HepG2 (cell line): Measurements from ENCODE around the gene ALG11.

Source experiments
- TCF12 ChIP-seq, 2 experiments: fragments of 450-650 bp in 1 of 2; sonication (generic) in 1 of 2; formaldehyde crosslinking in 1 of 2; IDR thresholded peaks; 2 replicates each; pipeline versions ENCODE4 v1.6.1 to v1.8.0; 2017 to 2022; ENCODE audit warnings: antibody characterized with exemption in 1 of 2, mild to moderate bottlenecking in 1 of 2, missing genetic modification reagents in 1 of 2, moderate library complexity in 1 of 2
- ZNF281 ChIP-seq: sonication (generic); formaldehyde crosslinking; IDR thresholded peaks from 2 replicates; pipeline ENCODE4 v1.4.0; 2020; ENCODE audit warnings: missing genetic modification reagents, borderline replicate concordance
- TF ChIP-seq, protein P1 (sequence below): sonication (generic); formaldehyde crosslinking; IDR thresholded peaks from 2 replicates; pipeline ENCODE4 v1.5.0; 2020; ENCODE audit warnings: mild to moderate bottlenecking, missing genetic modification reagents, moderate library complexity

- TF ChIP-seq, protein P1, sequence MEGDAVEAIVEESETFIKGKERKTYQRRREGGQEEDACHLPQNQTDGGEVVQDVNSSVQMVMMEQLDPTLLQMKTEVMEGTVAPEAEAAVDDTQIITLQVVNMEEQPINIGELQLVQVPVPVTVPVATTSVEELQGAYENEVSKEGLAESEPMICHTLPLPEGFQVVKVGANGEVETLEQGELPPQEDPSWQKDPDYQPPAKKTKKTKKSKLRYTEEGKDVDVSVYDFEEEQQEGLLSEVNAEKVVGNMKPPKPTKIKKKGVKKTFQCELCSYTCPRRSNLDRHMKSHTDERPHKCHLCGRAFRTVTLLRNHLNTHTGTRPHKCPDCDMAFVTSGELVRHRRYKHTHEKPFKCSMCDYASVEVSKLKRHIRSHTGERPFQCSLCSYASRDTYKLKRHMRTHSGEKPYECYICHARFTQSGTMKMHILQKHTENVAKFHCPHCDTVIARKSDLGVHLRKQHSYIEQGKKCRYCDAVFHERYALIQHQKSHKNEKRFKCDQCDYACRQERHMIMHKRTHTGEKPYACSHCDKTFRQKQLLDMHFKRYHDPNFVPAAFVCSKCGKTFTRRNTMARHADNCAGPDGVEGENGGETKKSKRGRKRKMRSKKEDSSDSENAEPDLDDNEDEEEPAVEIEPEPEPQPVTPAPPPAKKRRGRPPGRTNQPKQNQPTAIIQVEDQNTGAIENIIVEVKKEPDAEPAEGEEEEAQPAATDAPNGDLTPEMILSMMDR: 0 out of 2 replicates have a peak, but pooled peaks have one; percentile 18
- TF ChIP-seq ZNF281 (CRISPR knock-in tag): no peak
- no peak for TF ChIP-seq TCF12 (IDR thresholded peaks at IDR 0.05)
- TF ChIP-seq TCF12 (CRISPR knock-in tag; IDR thresholded peaks at IDR 0.05): no peak
These were observed 7.6 kb upstream of the ALG11 start for GRCh38 chr13:52004511-52005170.
